K562 (cell line): ENCODE data around the gene MKLN1. TPM values are rescaled to one million over a fixed set of nuclear protein-coding genes. Genes with fewer than 3 reads are reported as not detected.

Experiments used
- DPF2 ChIP-seq: fragments of 450-650 bp; IDR thresholded peaks from 2 replicates; pipeline ENCODE4 v1.6.1; 2016
- MEIS2 ChIP-seq: fragments of 450-650 bp; IDR thresholded peaks from 2 replicates; pipeline ENCODE4 v1.6.1; 2014; ENCODE audit warnings: mild to moderate bottlenecking; ENCODE audit not compliant: partially characterized antibody
- MIER1 ChIP-seq: fragments of 450-650 bp; IDR thresholded peaks from 2 replicates; pipeline ENCODE4 v1.6.1; 2016; ENCODE audit warnings: antibody characterized with exemption, mild to moderate bottlenecking, low read depth
- OTX1 ChIP-seq: fragments of 450-650 bp; formaldehyde crosslinking; IDR thresholded peaks from 2 replicates; pipeline ENCODE4 v1.4.0; 2022; ENCODE audit warnings: mild to moderate bottlenecking
- TCFL5 ChIP-seq: fragments of 250-450 bp; sonication (Bioruptor Pico); conservative IDR thresholded peaks from 2 replicates; pipeline ENCODE4 v1.6.1; 2021; ENCODE audit warnings: mild to moderate bottlenecking, moderate library complexity, matching md5 sums
- ZNF586 ChIP-seq: fragments of 450-650 bp; formaldehyde crosslinking; conservative IDR thresholded peaks from 2 replicates; pipeline ENCODE4 v1.4.0; 2020; ENCODE audit warnings: mild to moderate bottlenecking, moderate library complexity
- ZNF707 ChIP-seq: fragments of 250-450 bp; sonication (Bioruptor Pico); conservative IDR thresholded peaks from 2 replicates; pipeline ENCODE4 v1.8.0; 2022; ENCODE audit warnings: inconsistent platforms, mild to moderate bottlenecking, moderate library complexity
- polyA plus RNA-seq, 8 experiments: library from polyadenylated mRNA; depleted of rRNA in 4 of 8; stranded (reverse) in 5 of 8; unstranded in 3 of 8; fragments of >200 nt; fragmentation: Nextera tagmentation in 2 of 8; fragmentation: Illumina TruSeq in 1 of 8; extraction: Ambion mirVana in 2 of 8; extraction: Trizol in 1 of 8; gene quantifications; 2 replicates each; pipeline versions ENCODE4 v1.2.1 to v1.2.3, GENCODE V29; 2011 to 2014; ENCODE audit warnings: inconsistent platforms in 1 of 8, missing spikeins in 1 of 8
- total RNA-seq, 7 experiments: library from RNA; depleted of rRNA in 6 of 7; stranded (reverse); fragments of >200 nt in 6 of 7; fragmentation: Illumina TruSeq in 2 of 7; extraction: Trizol in 2 of 7; gene quantifications; 2 replicates each; pipeline versions ENCODE4 v1.2.1 to v1.2.3, GENCODE V29; 2011 to 2021; ENCODE audit warnings: low replicate concordance in 1 of 7
- TF ChIP-seq, protein P1 (sequence below): sonication (generic); formaldehyde crosslinking; IDR thresholded peaks from 2 replicates; pipeline ENCODE4 v1.5.0; 2020; ENCODE audit warnings: missing genetic modification reagents
- TF ChIP-seq, protein P2 (sequence below): fragments of 450-650 bp; IDR thresholded peaks from 2 replicates; pipeline ENCODE4 v1.6.1; 2018; ENCODE audit warnings: mild to moderate bottlenecking, low read depth; ENCODE audit not compliant: partially characterized antibody
- TF ChIP-seq, protein P3 (sequence below): fragments of 250-450 bp; sonication (Bioruptor Pico); IDR thresholded peaks from 2 replicates; pipeline ENCODE4 v1.5.0; 2022; ENCODE audit warnings: mild to moderate bottlenecking
- TF ChIP-seq, protein P4 (sequence below): sonication (generic); formaldehyde crosslinking; IDR thresholded peaks from 2 replicates; pipeline ENCODE4 v1.8.0; 2022; ENCODE audit warnings: missing genetic modification reagents, mild to moderate bottlenecking, borderline replicate concordance
- TF ChIP-seq, protein P5 (sequence below): fragments of 250-450 bp; sonication (Bioruptor Pico); IDR thresholded peaks from 2 replicates; pipeline ENCODE4 v1.8.0; 2021; ENCODE audit warnings: mild to moderate bottlenecking, moderate library complexity
- TF ChIP-seq, protein P6 (sequence below): fragments of 450-650 bp; IDR thresholded peaks from one replicate; pipeline ENCODE4 v1.6.1; 2018; ENCODE audit warnings: mild to moderate bottlenecking, moderate library complexity; ENCODE audit not compliant: partially characterized antibody

MKLN1 gene
- total and polyA plus RNA-seq, 9 of the 15 experiments (the other 6 are each of a cell fraction or from before 2014, with no cell fraction given) = 18.6 to 80.4 (median 56.0) TPM

DNA sequence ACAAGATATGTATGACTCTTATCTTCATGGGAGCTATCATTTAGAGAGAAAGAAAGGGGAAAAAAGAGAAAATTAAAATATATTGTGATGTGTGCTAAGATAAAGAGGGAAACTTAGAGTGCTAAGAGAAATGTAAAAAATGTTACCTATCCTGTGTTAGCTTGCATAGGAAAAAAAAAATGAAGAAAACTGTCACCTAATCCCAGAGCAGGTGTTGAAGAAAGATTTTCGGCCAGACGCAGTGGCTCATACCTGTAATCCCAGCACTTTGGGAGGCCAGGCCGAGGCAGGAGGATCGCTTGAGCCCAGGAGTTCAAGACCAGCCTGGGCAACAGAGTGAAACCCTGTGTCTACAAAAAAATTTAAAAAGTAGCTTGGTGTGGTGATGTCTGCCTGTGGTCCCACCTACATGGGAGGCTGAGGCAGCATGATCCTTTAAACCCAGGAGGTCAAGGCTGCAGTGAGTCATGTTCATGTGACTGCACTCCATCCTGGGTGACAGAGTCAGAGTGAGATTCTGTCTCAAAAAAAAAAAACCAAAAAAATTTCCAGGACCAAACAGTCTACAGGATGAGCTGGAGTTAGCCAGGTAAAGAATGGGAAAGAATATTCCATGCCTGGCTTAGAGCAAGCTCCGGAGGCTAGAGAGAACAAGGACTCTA, 2.4 kb upstream of the MKLN1 start (continued):
- TF ChIP-seq, protein P1, sequence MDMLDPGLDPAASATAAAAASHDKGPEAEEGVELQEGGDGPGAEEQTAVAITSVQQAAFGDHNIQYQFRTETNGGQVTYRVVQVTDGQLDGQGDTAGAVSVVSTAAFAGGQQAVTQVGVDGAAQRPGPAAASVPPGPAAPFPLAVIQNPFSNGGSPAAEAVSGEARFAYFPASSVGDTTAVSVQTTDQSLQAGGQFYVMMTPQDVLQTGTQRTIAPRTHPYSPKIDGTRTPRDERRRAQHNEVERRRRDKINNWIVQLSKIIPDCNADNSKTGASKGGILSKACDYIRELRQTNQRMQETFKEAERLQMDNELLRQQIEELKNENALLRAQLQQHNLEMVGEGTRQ (CRISPR knock-in tag) = peak; percentile 50; the same call in 1 of the 2 replicates
- TF ChIP-seq, protein P2, sequence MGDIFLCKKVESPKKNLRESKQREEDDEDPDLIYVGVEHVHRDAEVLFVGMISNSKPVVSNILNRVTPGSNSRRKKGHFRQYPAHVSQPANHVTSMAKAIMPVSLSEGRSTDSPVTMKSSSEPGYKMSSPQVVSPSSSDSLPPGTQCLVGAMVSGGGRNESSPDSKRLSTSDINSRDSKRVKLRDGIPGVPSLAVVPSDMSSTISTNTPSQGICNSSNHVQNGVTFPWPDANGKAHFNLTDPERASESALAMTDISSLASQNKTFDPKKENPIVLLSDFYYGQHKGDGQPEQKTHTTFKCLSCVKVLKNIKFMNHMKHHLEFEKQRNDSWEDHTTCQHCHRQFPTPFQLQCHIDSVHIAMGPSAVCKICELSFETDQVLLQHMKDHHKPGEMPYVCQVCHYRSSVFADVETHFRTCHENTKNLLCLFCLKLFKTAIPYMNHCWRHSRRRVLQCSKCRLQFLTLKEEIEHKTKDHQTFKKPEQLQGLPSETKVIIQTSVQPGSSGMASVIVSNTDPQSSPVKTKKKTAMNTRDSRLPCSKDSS = no peak
- TF ChIP-seq, protein P3, sequence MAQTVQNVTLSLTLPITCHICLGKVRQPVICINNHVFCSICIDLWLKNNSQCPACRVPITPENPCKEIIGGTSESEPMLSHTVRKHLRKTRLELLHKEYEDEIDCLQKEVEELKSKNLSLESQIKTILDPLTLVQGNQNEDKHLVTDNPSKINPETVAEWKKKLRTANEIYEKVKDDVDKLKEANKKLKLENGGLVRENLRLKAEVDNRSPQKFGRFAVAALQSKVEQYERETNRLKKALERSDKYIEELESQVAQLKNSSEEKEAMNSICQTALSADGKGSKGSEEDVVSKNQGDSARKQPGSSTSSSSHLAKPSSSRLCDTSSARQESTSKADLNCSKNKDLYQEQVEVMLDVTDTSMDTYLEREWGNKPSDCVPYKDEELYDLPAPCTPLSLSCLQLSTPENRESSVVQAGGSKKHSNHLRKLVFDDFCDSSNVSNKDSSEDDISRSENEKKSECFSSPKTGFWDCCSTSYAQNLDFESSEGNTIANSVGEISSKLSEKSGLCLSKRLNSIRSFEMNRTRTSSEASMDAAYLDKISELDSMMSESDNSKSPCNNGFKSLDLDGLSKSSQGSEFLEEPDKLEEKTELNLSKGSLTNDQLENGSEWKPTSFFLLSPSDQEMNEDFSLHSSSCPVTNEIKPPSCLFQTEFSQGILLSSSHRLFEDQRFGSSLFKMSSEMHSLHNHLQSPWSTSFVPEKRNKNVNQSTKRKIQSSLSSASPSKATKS = no peak
- TF ChIP-seq, protein P4, sequence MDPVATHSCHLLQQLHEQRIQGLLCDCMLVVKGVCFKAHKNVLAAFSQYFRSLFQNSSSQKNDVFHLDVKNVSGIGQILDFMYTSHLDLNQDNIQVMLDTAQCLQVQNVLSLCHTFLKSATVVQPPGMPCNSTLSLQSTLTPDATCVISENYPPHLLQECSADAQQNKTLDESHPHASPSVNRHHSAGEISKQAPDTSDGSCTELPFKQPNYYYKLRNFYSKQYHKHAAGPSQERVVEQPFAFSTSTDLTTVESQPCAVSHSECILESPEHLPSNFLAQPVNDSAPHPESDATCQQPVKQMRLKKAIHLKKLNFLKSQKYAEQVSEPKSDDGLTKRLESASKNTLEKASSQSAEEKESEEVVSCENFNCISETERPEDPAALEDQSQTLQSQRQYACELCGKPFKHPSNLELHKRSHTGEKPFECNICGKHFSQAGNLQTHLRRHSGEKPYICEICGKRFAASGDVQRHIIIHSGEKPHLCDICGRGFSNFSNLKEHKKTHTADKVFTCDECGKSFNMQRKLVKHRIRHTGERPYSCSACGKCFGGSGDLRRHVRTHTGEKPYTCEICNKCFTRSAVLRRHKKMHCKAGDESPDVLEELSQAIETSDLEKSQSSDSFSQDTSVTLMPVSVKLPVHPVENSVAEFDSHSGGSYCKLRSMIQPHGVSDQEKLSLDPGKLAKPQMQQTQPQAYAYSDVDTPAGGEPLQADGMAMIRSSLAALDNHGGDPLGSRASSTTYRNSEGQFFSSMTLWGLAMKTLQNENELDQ = no peak
- TF ChIP-seq ZNF586 (no peak), OTX1 (CRISPR knock-in tag) (no peak), TCFL5 (CRISPR knock-in tag) (no peak), DPF2 (peak; percentile 70), ZNF707 (CRISPR knock-in tag) (no peak), MEIS2 (peak; percentile 53), MIER1 (no peak)
- TF ChIP-seq, protein P5, sequence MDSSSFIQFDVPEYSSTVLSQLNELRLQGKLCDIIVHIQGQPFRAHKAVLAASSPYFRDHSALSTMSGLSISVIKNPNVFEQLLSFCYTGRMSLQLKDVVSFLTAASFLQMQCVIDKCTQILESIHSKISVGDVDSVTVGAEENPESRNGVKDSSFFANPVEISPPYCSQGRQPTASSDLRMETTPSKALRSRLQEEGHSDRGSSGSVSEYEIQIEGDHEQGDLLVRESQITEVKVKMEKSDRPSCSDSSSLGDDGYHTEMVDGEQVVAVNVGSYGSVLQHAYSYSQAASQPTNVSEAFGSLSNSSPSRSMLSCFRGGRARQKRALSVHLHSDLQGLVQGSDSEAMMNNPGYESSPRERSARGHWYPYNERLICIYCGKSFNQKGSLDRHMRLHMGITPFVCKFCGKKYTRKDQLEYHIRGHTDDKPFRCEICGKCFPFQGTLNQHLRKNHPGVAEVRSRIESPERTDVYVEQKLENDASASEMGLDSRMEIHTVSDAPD (CRISPR knock-in tag) = no peak
- TF ChIP-seq, protein P6, sequence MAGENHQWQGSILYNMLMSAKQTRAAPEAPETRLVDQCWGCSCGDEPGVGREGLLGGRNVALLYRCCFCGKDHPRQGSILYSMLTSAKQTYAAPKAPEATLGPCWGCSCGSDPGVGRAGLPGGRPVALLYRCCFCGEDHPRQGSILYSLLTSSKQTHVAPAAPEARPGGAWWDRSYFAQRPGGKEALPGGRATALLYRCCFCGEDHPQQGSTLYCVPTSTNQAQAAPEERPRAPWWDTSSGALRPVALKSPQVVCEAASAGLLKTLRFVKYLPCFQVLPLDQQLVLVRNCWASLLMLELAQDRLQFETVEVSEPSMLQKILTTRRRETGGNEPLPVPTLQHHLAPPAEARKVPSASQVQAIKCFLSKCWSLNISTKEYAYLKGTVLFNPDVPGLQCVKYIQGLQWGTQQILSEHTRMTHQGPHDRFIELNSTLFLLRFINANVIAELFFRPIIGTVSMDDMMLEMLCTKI = no peak
